Measurements from ENCODE around the gene WNT9B.

- TF ChIP-seq POLR2A (IDR thresholded peaks at IDR 0.05) (no peak), CTCF (IDR thresholded peaks at IDR 0.05) (no peak)
Observed at GRCh38 chr17:46839211-46839610, 12.2 kb upstream of the WNT9B start.
